MCF 10A (cell line): Measurements from ENCODE around the gene RIN3. TPM values are rescaled to one million over a fixed set of nuclear protein-coding genes. Genes with fewer than 3 reads are reported as not detected.
A peak's percentile ranks its signal among the peaks of the same experiment; 100 is the strongest.

ENCODE experiments used
- BruUV-seq: library from RNA; stranded (reverse); fragments of 400-500 nt; replicated peaks from 2 replicates; lab custom pipeline; 2021; lab: Mats Ljungman, UMichigan
- CTCF ChIA-PET: fragments of 300-600 bp; sonication (Branson Sonifier 250); formaldehyde crosslinking; extraction: SDS; loops from one replicate; lab custom pipeline; 2021; ENCODE audit warnings: antibody characterized with exemption, inconsistent platforms; lab: Yijun Ruan, JAX
- POLR2A ChIA-PET: fragments of 300-600, 350-650 bp; sonication (Branson Sonifier 250); formaldehyde crosslinking; extraction: SDS; loops from one replicate; lab custom pipeline; 2020; ENCODE audit warnings: antibody characterized with exemption, inconsistent platforms; lab: Yijun Ruan, JAX
- DNase-seq: peaks from one replicate; pipeline ENCODE4 v3.0.0-alpha.2; 2018; ENCODE audit not compliant: unreplicated experiment
- H3K27ac Mint-ChIP-seq: one replicate; pipeline ENCODE4 v1.8.0; 2022; ENCODE audit warnings: mild to moderate bottlenecking, low read depth, mixed read lengths; ENCODE audit not compliant: unreplicated experiment
- H3K27me3 Mint-ChIP-seq: one replicate; pipeline ENCODE4 v1.8.0; 2022; ENCODE audit warnings: mixed read lengths; ENCODE audit not compliant: insufficient read depth, unreplicated experiment
- H3K36me3 Mint-ChIP-seq: one replicate; pipeline ENCODE4 v1.8.0; 2022; ENCODE audit warnings: mild to moderate bottlenecking, moderate library complexity, mixed read lengths; ENCODE audit not compliant: insufficient read depth, unreplicated experiment
- H3K4me1 Mint-ChIP-seq: one replicate; pipeline ENCODE4 v1.8.0; 2022; ENCODE audit warnings: mixed read lengths; ENCODE audit not compliant: insufficient read depth, unreplicated experiment
- H3K4me3 Mint-ChIP-seq: one replicate; pipeline ENCODE4 v1.8.0; 2022; ENCODE audit warnings: mild to moderate bottlenecking, moderate library complexity, mixed read lengths; ENCODE audit not compliant: unreplicated experiment
- H3K9me3 Mint-ChIP-seq: one replicate; pipeline ENCODE4 v1.8.0; 2022; ENCODE audit warnings: mixed read lengths; ENCODE audit not compliant: unreplicated experiment
- CTCF ChIP-seq: fragments of 200-600 bp; IDR thresholded peaks from one replicate; pipeline ENCODE4 v1.8.0; 2022; ENCODE audit warnings: antibody characterized with exemption, mild to moderate bottlenecking; ENCODE audit not compliant: unreplicated experiment
- intact Hi-C: fragments of 100-400 bp; cut with micrococcal nuclease; formaldehyde crosslinking; loops from 2 replicates; pipeline ENCODE4 v1.14.1; 2022
- total RNA-seq: library from RNA; stranded (reverse); gene quantifications from 2 replicates; pipeline ENCODE4 v1.2.3, GENCODE V29; 2022

RIN3 gene
- total RNA-seq, 1 experiment from 2014 or later: 14.2 TPM

- Mint-ChIP-seq H3K27ac (no peak overlapping the region), H3K4me3 (no peak overlapping the region), H3K4me1 (peaks cover 3% of the 10 kb centered on the region), H3K27me3 (no peaks in the 10 kb centered on the region), H3K36me3 (no peaks in the 10 kb centered on the region), H3K9me3 (no peaks in the 10 kb centered on the region)
- no TSS peak for BruUV-seq
- no peak for DNase-seq
- intact Hi-C loops: no loop called here
- ChIA-PET POLR2A (no interaction called here), CTCF (interaction anchor here (0.5 kb wide), 1 partner anchor 394 kb away, joined by 3 read pairs; no protein-coding TSS in a partner anchor)
- no peak for TF ChIP-seq CTCF
These were observed 142.9 kb downstream of the RIN3 start for GRCh38 chr14:92656306-92657081.

GRCh38 chr14:92657457-92658142 lies 144.0 kb downstream of the RIN3 start:
- CTCF ChIA-PET: no interaction called here
- no peak overlapping the region for H3K27ac Mint-ChIP-seq
- BruUV-seq: no TSS peak

DNA sequence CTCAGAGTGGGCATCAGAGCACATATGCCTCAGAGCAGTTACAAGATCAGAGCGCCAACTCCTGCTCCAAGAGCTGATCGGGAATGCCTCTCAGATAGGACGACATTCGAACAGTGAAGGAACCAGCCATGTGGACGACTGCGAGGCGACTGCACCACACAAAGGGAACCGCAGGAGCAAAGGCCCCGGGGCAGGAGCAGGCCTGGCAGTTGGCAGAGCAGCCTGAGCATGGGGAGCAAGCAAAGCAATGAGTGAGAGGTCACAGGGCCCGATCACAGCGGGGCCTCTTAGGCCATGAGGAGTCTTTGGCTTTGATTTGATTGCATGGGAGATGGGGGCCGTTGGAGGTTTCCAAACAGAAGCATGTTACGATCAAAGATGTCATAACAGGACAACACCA lies 144.6 kb downstream of the RIN3 start:
- no peak overlapping the region for H3K27ac Mint-ChIP-seq
- H3K4me3 Mint-ChIP-seq: no peak overlapping the region
- H3K36me3 Mint-ChIP-seq: no peaks in the 10 kb centered on the region
- no TSS peak for BruUV-seq
- no peak for TF ChIP-seq CTCF
- CTCF ChIA-PET: interaction anchor here (1.7 kb wide), 1 partner anchor 10 kb away, joined by 7 read pairs; no protein-coding TSS in a partner anchor
- H3K9me3 Mint-ChIP-seq: no peaks in the 10 kb centered on the region
- H3K27me3 Mint-ChIP-seq: no peaks in the 10 kb centered on the region
- H3K4me1 Mint-ChIP-seq: peaks cover 3% of the 10 kb centered on the region
- intact Hi-C loops: no loop called here
- no peak for DNase-seq
- POLR2A ChIA-PET: no interaction called here

More at GRCh38 chr14:92657457-92658142, 144.0 kb downstream of the RIN3 start:
- POLR2A ChIA-PET: no interaction called here
- H3K36me3 Mint-ChIP-seq: no peaks in the 10 kb centered on the region
- no peaks in the 10 kb centered on the region for H3K9me3 Mint-ChIP-seq
- H3K4me3 Mint-ChIP-seq: no peak overlapping the region
- H3K4me1 Mint-ChIP-seq: peaks cover 3% of the 10 kb centered on the region
- DNase-seq: no peak
- no peaks in the 10 kb centered on the region for H3K27me3 Mint-ChIP-seq
- TF ChIP-seq CTCF: no peak
- intact Hi-C loops: no loop called here

GRCh38 chr14:92658684-92659083 lies 145.1 kb downstream of the RIN3 start:
- no TSS peak for BruUV-seq
- no peaks in the 10 kb centered on the region for H3K9me3 Mint-ChIP-seq
- ChIA-PET CTCF (interaction anchor here (1.7 kb wide), 1 partner anchor 10 kb away, joined by 7 read pairs; no protein-coding TSS in a partner anchor), POLR2A (no interaction called here)
- no peak overlapping the region for H3K4me3 Mint-ChIP-seq
- H3K27me3 Mint-ChIP-seq: no peaks in the 10 kb centered on the region
- intact Hi-C loops: no loop called here
- TF ChIP-seq CTCF: no peak
- peaks cover 3% of the 10 kb centered on the region for H3K4me1 Mint-ChIP-seq
- DNase-seq: peak; percentile 17
- no peak overlapping the region for H3K27ac Mint-ChIP-seq
- H3K36me3 Mint-ChIP-seq: peaks cover under 1% of the 10 kb centered on the region
